Measurements from ENCODE around the gene KCNK6. TPM values are rescaled to one million over a fixed set of nuclear protein-coding genes. Genes with fewer than 3 reads are reported as not detected.

Gene KCNK6
- total RNA-seq = 7.8 and 11.1 TPM in 2 replicates

GRCh38 chr19:38319421-38320258 is at the start of gene KCNK6:
TSS of gene KCNK6 (plus strand) at chr19:38319845. CDS start at chr19:38319951, 106 bp downstream.

GRCh38 chr19:38303517-38304351 is 15.9 kb upstream of the KCNK6 start, which contains the start of gene C19orf33:
TSS of gene C19orf33 (plus strand) at chr19:38304251. CDS start at chr19:38304262, 11 bp downstream.

DNA sequence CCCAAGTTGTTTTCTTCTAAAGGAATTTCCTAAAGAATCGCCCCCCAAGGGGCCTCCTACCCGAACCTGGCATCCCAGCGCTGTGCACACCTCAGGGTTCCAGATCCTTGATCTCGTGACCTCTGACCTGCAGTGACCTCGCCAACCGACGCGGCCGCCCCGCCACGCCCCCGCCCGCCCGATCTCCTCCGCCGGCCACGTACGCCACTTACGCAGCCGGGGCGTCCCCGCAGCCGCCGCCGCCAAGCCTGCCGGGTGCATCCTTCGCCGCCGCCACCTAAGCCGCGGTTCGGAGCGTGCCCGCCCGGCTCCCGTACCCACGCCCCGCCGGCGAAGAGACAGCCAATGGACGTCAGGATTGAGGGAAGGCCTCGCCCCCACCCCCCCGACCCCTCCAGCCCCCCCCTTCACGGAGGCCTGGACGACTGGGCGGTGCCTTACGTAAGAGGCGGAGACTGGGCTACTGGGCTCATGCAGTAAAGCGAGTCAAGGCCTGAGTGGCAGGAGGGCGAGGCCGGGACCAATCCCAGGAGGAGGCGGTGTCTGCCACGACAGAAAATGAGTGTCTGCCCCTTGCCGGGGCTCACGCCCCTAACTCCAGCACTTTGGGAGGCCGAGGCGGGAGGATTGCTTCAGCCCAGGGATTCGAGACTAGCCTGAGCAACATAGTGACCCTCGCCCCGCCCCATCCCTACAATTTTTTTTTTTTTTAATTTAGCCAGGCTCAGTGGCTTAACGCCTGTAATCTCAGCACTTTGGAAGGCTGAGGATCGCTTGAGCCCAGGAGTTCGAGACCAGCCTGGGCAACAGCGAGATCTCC is 3.8 kb upstream of the KCNK6 start, which contains the start of gene YIF1B:
Gene YIF1B, minus strand, starts transcription at position 291 of the 820 bp plus-strand sequence. Its CDS starts 30 bp downstream, at position 261.

GRCh38 chr19:38374332-38375097 is 54.9 kb downstream of the KCNK6 start, which contains the start of gene PSMD8:
TSS of gene PSMD8 (plus strand) at chr19:38374571. CDS start at chr19:38374602, 31 bp downstream.

Other genes starting within 250 kb of the KCNK6 start
- gene DPF1, start 95.6 kb upstream of the KCNK6 start, total RNA-seq = 0.31 and 0.32 TPM in 2 replicates
- gene PPP1R14A, start 63.5 kb upstream of the KCNK6 start, total RNA-seq = 4.4 and 6.1 TPM in 2 replicates
- 7.0 and 61.4 TPM in 2 replicates for gene SPINT2, start 55.3 kb upstream of the KCNK6 start, total RNA-seq
- 1.1 and 34.5 TPM in 2 replicates for gene C19orf33, start 15.6 kb upstream of the KCNK6 start, total RNA-seq
- gene YIF1B, start 3.9 kb upstream of the KCNK6 start, total RNA-seq = 74.0 and 89.5 TPM in 2 replicates
- 0.16 and 3.5 TPM in 2 replicates for gene CATSPERG, start 16.0 kb downstream of the KCNK6 start, total RNA-seq
- gene PSMD8, start 54.7 kb downstream of the KCNK6 start, total RNA-seq = 200 and 216 TPM in 2 replicates
- 0.13 and 0.16 TPM in 2 replicates for gene GGN, start 68.2 kb downstream of the KCNK6 start, total RNA-seq
- gene SPRED3, start 68.9 kb downstream of the KCNK6 start, total RNA-seq = 0.76 and 1.8 TPM in 2 replicates
- gene FAM98C, start 83.2 kb downstream of the KCNK6 start, total RNA-seq = 4.5 and 5.8 TPM in 2 replicates
- gene RASGRP4, start 106.4 kb downstream of the KCNK6 start, total RNA-seq = not detected in 2 replicates
- gene RYR1, start 113.8 kb downstream of the KCNK6 start, total RNA-seq = not detected in 2 replicates